Measurements from ENCODE around the gene DCAF7. TPM values are rescaled to one million over a fixed set of nuclear protein-coding genes. Genes with fewer than 3 reads are reported as not detected.

The DCAF7 gene
- total RNA-seq, 4 donors from 2014 or later, result 29.2 to 42.9 (median 41.9) TPM

DNA sequence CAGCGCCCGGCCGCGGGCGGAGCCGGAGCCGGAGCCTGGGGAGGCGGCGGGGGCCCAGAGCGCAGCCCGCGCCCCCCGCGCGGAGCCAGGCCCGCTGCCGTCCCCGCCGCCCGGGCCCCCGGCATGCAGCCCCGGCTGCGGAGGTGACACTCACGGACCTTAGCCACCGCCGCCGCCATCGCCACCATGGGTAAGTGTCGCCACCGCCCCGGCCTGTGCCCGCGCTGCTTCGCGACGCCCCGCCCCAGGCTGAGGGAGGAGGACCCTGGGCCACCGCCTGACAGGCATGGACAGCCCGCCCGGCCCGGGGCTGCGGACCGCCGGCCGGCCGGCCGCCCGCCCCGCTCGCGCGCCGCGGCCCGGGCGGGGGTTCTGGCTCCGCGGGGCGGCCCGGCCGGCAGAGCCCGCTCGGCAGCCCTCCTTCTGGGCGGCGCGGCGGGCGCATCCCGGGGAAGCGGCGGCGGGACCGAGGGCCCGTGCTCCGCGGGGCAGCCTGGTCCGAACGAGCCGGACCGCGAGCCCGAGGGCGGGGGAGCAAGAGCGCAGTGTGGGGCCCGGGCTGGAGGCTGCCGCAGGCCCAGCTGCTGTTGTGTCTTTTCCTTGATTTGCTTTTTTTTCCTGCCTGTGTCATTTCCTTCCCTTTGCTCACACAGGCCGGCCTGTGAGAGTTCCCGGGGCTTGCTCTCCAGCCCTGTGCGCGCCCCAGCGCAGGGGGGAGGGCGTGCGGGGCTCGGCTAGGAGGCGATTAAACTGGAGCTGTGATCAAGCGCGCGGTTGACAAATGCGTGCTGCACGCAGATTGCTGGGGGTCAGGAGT lies 72.5 kb downstream of the DCAF7 start:
- in situ Hi-C loops (cut with MboI; ENCODE audit: low pct_ligation_motif_present in 1 of 4, low pct_unique_long_range_greater_than_20kb in 1 of 4, low sequenced_read_pairs in 3 of 4), result no loop called here
- H3K4me1 ChIP-seq, result peaks cover 11 to 42% (median 31%) of the 10 kb centered on the region in 4 donors
- WGBS, 2 donors (ENCODE audit: low coverage in 1 of 2), result 1 to 20% methylated on average over 1 to 49 of the region's 100 CpGs
- intact Hi-C loops (cut with DNase I; ENCODE audit: low total_unique reads), result loop anchor here (10.0 kb wide), 1 partner anchor 72 kb away; no protein-coding TSS in a partner anchor
- H3K36me3 ChIP-seq, result no peaks in the 10 kb centered on the region
- DNase-seq, result peak; percentile 76
- H3K27me3 ChIP-seq, result no peaks in the 10 kb centered on the region
- TF ChIP-seq POLR2AphosphoS5 (IDR thresholded peaks at IDR 0.05) (peak in 2 of 3 donors; percentile 7 to 16), EP300 (IDR thresholded peaks at IDR 0.05; ENCODE audit: low read depth) (no peak)
- H3K4me3 ChIP-seq, result peak overlapping the region; percentile 73 to 83 (median 82)
- no peaks in the 10 kb centered on the region for H3K9me3 ChIP-seq
- peak overlapping the region; percentile 84 to 93 (median 90) for H3K27ac ChIP-seq

DNA sequence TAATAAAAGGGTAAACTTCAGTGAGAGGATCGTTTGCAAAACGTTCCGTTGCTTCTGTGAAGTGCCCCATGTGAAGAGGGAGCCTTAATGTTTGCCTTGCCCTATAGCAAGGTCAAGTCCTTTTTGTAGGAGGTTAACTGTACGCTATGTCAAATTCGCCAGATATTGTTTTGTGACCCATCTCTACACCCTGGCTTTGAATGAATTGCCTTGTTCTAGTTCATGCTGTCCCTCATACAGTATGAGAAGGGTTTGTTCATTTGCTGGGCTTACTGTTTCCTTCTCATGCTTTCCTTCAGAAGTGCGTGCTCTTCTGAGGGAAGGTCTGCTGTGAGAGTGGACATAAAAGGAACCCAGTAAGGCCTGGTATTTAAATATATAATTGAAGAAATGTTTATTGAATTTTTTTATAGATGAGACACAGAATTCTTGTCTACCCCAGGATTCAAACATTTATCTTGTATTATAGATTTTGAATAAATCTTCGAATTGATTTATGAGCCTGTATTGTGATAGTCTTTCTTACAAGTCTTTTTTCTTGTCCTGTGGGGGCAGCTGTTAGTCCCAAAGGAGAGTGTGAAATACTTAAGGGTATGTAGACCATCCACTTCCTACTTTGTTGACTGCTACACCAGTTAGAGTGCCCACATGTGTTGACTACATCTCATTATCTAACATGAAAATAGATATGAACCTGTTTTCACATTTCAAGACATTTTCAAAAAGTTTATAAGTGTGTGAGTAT lies 73.7 kb downstream of the DCAF7 start:
- in situ Hi-C loops (cut with MboI; ENCODE audit: low pct_ligation_motif_present in 1 of 4, low pct_unique_long_range_greater_than_20kb in 1 of 4, low sequenced_read_pairs in 3 of 4), result no loop called here
- no peak for DNase-seq
- peak overlapping the region in 3 of 4 donors; percentile 90 to 93 (median 90) for H3K27ac ChIP-seq
- 30 to 43% methylated on average over 5 to 7 of the region's 7 CpGs for WGBS, 2 donors (ENCODE audit: low coverage in 1 of 2)
- no peaks in the 10 kb centered on the region for H3K36me3 ChIP-seq
- no peaks in the 10 kb centered on the region for H3K27me3 ChIP-seq
- no peaks in the 10 kb centered on the region for H3K9me3 ChIP-seq
- intact Hi-C loops (cut with DNase I; ENCODE audit: low total_unique reads), result loop anchor here (10.0 kb wide), 1 partner anchor 71 kb away; no protein-coding TSS in a partner anchor
- peaks cover 11 to 42% (median 32%) of the 10 kb centered on the region in 4 donors for H3K4me1 ChIP-seq
- TF ChIP-seq POLR2A (IDR thresholded peaks at IDR 0.05), result no peak
- TF ChIP-seq POLR2AphosphoS5 (IDR thresholded peaks at IDR 0.05), result no peak
- TF ChIP-seq, protein P1, sequence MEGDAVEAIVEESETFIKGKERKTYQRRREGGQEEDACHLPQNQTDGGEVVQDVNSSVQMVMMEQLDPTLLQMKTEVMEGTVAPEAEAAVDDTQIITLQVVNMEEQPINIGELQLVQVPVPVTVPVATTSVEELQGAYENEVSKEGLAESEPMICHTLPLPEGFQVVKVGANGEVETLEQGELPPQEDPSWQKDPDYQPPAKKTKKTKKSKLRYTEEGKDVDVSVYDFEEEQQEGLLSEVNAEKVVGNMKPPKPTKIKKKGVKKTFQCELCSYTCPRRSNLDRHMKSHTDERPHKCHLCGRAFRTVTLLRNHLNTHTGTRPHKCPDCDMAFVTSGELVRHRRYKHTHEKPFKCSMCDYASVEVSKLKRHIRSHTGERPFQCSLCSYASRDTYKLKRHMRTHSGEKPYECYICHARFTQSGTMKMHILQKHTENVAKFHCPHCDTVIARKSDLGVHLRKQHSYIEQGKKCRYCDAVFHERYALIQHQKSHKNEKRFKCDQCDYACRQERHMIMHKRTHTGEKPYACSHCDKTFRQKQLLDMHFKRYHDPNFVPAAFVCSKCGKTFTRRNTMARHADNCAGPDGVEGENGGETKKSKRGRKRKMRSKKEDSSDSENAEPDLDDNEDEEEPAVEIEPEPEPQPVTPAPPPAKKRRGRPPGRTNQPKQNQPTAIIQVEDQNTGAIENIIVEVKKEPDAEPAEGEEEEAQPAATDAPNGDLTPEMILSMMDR (IDR thresholded peaks at IDR 0.05), result no peak
- TF ChIP-seq EP300 (IDR thresholded peaks at IDR 0.05; ENCODE audit: low read depth), result no peak
- peak overlapping the region; percentile 73 to 83 (median 82) for H3K4me3 ChIP-seq

DNA sequence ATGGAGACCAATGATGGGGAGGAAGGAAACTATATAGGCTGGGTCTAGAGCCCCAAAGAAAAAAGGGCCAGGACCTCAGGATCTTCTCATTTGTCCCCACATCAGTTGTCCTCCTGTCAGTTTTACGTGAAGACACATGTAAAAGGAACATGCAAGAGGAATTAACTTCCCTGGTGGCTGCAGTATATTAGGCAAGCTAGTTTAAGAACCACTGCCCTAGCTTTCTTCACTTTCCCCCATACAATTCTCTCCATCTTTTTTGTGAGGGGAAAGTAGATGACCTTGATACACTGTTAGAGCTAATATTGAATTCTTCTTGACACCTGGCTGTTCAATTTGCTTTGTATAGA lies 74.2 kb downstream of the DCAF7 start:
- Histone ChIP-seq H3K27me3 (no peaks in the 10 kb centered on the region), H3K36me3 (no peaks in the 10 kb centered on the region), H3K4me1 (peaks cover 11 to 47% (median 32%) of the 10 kb centered on the region in 4 donors), H3K27ac (peak overlapping the region in 1 of 4 donors; percentile 0), H3K9me3 (no peaks in the 10 kb centered on the region), H3K4me3 (no peak overlapping the region)
- TF ChIP-seq, protein P1 (IDR thresholded peaks at IDR 0.05), result no peak
- no peak for TF ChIP-seq EP300 (IDR thresholded peaks at IDR 0.05; ENCODE audit: low read depth)
- TF ChIP-seq POLR2A (IDR thresholded peaks at IDR 0.05), result no peak
- TF ChIP-seq POLR2AphosphoS5 (IDR thresholded peaks at IDR 0.05), result no peak
- DNase-seq, result no peak
- in situ Hi-C loops (cut with MboI; ENCODE audit: low pct_ligation_motif_present in 1 of 4, low pct_unique_long_range_greater_than_20kb in 1 of 4, low sequenced_read_pairs in 3 of 4) (no loop called here), intact Hi-C loops (cut with DNase I; ENCODE audit: low total_unique reads) (loop anchor here (10.0 kb wide), 1 partner anchor 70 kb away; no protein-coding TSS in a partner anchor)
- WGBS, 2 donors (ENCODE audit: low coverage in 1 of 2), result 61 to 67% methylated on average over 1 of the region's 1 CpG

DNA sequence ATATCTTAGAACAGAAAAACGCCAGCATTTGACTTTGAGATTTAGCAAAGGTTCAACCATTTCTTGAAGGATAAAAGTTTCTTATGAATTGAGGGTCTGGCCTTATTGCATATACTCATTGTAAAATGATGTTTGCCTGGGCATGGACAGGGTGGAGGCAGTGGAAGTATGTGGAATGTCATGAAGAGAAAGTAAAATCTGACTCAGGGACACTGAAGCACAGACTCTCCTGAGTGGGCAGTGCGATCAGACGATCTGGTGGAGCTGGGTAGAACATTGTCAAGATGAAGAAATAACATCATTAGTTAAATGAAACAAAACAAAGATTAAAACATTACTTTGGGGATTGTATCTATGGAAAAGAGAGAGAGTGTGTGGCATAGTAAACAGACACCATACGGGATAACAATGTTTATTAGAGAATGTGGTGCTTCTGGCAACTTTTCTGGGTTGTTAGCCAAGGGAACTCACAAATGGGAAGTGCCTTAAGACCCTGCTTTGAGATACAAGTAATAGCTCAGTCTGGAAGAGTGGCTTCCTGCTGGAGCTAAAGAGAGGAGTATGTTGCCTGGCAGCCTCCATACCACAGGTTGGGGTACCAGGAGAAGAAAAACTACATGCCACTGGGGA lies 76.4 kb downstream of the DCAF7 start:
- H3K27me3 ChIP-seq, result no peaks in the 10 kb centered on the region
- peak overlapping the region in 1 of 4 donors; percentile 11 for H3K27ac ChIP-seq
- H3K36me3 ChIP-seq, result no peaks in the 10 kb centered on the region
- intact Hi-C loops (cut with DNase I; ENCODE audit: low total_unique reads), result loop anchor here (10.0 kb wide), 1 partner anchor 68 kb away; no protein-coding TSS in a partner anchor
- no peak for DNase-seq
- H3K4me3 ChIP-seq, result no peak overlapping the region
- H3K9me3 ChIP-seq, result no peaks in the 10 kb centered on the region
- in situ Hi-C loops (cut with MboI; ENCODE audit: low pct_ligation_motif_present in 1 of 4, low pct_unique_long_range_greater_than_20kb in 1 of 4, low sequenced_read_pairs in 3 of 4), result no loop called here
- WGBS, 2 donors (ENCODE audit: low coverage in 1 of 2), result 62 to 66% methylated on average over 4 of the region's 4 CpGs
- TF ChIP-seq POLR2A (IDR thresholded peaks at IDR 0.05) (no peak), EP300 (IDR thresholded peaks at IDR 0.05; ENCODE audit: low read depth) (no peak), POLR2AphosphoS5 (IDR thresholded peaks at IDR 0.05) (no peak)
- peaks cover 11 to 59% (median 32%) of the 10 kb centered on the region in 4 donors for H3K4me1 ChIP-seq

All from transverse colon (tissue), 4 donors.